NCI-H2029 treated with DMSO at 0.1 percent for 48 hours (cell line): ENCODE measurements around the gene PPM1J.

Source experiments
- DNase-seq: peaks from one replicate; lab custom pipeline; 2025; lab: John Stamatoyannopoulos, UW

PPM1J gene

DNA sequence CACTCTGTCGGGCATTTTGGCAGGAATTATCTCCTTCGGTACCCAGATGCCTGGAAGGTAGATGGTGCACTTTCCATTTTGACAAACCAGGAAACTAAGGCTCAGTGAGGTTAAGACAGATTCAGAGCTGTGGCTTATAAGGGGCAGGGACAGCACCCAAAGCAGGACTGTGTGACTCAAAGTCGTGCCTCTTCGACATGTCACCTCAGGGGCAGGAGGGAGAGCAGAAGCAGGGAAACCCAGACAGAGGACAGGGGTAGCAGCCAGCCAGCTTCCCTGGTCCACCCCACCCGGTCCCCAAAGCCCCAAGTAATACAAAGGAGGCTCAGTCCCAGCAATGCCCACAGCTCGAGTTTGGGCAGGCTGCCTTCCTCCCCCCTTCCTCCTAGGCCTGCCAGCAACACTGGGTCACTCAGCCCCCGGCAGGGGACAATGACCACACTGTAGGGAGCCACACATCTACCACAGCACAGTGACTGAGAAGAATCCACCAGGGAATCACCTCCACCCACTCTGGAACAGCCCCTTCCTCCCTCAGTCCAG, 10.7 kb downstream of the PPM1J start:
- no peak for DNase-seq

DNA sequence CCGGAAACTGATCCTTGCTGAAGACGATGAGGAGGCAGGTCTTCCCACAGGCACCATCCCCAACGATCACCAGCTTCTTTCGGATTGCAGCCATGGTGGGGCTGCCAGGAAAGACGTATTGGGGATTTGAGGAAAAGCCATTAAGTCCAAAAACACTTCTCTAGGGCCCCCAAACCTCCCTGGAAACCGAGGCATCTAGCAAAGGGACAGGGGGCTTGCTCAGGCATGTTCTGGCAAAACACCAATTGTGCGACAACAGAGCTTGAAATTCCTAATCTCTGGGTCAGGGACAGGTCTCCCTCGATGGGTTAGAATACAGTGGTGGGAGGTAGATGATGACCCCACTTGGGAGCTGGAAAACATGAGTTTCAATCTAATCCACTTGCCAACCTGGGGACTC, 11.4 kb downstream of the PPM1J start:
- no peak for DNase-seq

DNA sequence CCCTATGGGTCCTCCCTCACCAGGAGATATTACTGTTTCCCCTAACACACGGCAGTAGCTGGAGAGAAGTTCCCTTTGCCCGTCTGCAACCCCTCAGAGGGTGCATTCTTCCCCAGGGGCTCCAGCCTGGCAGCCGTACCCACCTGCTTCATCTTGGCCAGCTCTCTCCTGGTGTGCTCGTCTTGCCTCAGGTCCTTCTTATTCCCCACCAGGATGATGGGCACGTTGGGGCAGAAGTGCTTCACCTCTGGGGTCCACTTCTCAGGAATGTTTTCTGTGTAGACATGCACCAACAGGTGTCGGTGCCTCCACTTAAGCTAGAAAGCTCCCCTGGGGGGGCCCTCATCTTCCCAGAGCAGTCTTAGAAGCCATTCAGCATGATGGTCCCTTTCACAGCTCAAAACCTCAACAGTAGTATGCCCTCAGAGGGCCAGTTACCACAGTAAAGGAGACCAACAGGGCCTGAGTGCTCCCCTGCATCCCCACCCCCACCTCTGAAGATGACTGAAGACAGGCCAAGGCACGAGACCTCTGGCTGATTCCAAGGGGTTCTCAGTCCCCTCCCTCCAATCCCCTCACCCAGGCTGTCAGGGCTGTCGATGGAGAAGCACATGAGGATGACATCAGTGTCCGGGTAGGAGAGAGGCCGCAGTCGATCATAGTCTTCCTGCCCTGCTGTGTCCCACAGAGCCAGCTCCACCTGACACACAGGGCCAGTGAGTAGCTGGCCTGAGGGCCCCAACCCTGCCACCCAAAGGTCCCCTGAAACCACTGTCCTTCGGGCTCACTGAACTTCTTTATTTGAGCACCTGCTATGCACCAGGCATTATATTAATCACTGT, 12.5 kb downstream of the PPM1J start:
- DNase-seq, result no peak

DNA sequence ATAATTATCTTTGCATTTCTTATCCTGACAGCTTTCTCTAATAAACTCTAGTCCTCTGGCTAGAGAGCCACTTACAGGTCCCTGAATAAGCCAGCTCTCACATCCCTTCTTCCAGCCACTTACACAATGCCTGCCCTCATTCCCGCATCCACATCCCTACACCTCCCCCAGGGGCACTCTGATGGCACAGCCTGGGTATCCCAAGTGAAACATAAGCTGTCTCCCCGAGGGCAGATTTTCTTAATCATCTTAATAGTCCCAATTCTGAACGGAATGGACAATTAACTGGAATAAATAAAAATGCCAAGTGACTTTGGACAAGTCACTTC, 13.1 kb downstream of the PPM1J start:
- no peak for DNase-seq

DNA sequence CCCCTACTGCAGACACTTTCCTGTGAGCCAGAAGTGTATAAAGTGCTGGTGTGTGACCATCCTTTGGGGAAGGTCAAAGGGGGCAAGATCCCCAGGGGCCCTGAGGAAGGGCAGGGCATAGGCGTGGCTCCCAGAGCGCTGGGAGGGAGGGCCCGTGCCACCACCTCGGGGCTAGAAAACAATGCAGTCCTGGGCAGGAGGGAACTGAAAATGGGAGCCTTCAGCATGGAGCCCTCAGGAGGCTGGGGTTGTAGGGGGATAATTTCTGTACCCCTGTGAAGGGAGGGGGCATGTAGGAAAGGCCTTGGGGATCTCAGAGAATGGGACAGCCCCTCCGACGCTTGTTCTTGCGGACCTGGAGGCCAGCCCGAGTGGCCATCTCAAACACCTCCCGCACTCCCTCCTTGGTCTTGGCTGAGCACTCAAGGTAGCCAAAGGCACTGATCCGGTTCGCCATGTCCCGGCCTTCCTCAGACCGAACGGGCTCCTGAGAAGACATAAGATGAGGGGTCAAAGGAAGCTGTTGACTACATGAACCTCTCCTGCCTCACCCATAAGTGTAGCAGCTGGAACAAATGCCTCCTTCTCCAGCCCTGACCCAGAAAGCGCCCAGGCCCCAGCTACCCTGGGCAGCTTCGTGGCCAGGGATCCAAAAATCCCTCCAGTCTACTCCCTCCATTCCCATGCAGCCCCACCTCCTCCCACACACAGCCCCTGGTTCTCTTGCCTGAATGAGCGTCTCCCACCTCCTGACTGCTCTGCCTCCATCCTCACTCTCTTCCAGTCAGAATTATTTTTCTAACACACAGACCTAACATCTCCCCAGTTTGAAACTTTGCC, 13.7 kb downstream of the PPM1J start:
- DNase-seq, result no peak

DNA sequence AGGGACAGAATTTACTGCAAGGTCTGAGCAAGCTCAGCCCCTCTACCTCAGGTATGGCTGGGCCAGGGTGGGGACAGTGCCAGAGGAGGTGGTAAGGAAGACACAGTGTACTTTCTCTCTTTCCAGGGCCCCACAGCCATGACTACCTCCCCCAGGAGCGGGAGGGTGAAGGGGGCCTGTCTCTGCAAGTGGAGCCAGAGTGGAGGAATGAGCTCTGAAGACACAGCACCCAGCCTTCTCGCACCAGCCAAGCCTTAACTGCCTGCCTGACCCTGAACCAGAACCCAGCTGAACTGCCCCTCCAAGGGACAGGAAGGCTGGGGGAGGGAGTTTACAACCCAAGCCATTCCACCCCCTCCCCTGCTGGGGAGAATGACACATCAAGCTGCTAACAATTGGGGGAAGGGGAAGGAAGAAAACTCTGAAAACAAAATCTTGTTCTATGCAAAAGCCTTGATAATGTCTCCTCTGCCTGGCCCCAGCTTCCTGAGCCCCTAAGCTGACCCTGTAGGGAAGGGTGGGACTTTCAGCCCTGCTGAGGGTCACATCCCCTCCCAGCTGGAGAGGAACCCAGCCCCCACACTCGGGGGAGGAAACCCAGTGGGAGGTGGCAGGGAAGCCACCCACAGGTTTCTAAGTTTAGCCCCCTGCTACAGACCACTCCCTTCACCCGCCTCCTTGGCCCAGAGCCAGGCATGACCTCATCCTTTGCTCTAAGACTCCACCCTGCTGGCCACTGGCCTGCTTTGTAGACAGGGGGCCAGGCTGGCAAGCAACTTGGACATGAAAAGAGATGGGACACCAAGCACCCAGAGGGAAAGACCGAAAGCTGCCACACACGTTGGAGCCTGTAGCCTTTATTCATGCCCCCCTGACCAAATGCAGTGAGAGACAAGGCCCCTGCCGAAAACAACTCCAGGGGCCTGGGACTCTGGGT, 14.6 kb downstream of the PPM1J start:
- peak; percentile 38 for DNase-seq

DNA sequence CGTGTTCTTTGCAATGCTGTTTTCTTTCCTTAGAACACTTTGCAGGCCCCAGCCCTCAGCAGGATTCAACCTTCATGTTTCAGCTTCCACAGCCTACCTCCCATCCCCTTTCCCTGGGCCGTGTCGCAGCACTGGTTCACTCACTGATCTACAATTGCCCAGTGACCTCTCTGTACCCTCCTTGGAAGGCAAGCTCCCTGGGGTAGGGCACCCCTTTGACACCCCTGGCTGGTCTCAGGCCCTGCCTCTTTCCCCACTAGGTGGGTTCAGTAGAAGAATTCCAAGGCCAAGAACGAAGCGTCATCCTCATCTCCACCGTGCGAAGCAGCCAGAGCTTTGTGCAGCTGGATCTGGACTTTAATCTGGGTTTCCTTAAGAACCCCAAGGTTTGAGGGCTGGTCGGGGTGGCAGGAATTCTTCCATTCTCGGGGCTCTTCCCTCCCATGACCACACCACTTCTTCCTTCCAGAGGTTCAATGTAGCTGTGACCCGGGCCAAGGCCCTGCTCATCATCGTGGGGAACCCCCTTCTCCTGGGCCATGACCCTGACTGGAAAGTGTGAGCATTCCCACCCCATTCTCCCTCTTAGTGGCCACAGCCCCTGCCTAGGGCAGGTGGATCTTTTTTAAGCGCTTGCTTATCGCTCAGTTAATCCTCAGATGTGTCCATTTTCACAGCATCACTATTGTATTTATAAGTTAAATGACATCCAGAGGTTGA, 15.5 kb downstream of the PPM1J start:
- DNase-seq, result no peak

DNA sequence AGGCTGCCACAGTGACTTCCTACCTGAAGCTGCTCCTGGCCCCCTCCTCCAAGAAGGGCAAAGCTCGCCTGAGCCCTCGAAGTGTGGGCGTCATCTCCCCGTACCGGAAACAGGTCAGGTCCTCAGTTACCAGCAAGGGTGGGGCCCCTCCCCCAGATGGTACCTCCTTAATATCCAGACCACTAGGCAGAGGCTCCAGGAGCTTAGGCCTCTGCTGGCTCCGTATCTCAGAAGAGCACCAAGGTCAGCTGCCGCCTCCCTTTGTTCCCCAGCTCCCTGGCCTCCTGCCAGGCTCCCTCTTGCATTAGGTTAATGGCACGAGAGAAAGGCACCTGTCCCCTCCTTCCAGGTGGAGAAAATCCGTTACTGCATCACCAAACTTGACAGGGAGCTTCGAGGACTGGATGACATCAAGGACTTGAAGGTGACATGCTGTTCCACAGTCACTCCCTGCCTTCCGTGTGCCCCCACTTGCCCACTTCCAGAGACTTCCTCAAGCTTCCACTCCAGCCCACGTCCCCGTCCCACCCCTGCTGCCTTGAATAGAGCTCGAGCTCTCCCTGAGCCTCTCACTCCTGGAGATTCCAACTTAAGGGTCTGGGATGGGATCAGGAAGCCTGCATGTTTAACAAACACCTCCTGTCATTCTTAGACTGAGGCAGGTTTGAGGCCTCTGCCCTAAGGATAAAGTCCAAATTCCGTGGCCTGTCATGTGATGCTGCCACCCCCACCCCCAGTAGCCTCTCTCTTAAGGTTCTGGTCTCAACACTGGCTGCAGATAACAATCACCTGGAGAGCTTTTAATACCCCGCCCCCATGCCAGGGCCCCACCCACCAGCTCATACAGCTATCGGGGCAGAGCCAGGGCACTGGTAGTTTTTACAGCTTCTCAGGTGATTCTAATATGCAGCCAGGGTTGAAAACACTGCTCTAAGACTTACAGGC, 16.5 kb downstream of the PPM1J start:
- DNase-seq, result peak; percentile 53

DNA sequence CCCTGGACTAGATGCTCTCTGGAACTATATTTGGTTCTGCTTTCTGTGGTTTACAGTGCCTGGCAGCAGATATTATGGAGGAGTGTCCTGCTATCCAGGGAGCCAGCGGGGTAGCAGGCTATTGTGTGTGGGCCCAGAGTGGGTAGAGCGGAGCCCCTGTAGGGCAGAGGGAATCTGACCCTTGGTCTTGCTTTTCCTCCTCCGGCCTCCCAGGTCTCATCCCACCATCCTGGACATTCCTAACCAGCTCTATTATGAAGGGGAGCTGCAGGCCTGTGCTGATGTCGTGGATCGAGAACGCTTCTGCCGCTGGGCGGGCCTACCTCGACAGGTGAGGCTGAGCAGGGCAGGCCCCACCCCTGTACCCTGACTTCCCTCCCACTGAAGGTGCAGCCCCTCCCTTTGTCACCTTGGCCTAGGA, 17.3 kb downstream of the PPM1J start:
- DNase-seq, result no peak

DNA sequence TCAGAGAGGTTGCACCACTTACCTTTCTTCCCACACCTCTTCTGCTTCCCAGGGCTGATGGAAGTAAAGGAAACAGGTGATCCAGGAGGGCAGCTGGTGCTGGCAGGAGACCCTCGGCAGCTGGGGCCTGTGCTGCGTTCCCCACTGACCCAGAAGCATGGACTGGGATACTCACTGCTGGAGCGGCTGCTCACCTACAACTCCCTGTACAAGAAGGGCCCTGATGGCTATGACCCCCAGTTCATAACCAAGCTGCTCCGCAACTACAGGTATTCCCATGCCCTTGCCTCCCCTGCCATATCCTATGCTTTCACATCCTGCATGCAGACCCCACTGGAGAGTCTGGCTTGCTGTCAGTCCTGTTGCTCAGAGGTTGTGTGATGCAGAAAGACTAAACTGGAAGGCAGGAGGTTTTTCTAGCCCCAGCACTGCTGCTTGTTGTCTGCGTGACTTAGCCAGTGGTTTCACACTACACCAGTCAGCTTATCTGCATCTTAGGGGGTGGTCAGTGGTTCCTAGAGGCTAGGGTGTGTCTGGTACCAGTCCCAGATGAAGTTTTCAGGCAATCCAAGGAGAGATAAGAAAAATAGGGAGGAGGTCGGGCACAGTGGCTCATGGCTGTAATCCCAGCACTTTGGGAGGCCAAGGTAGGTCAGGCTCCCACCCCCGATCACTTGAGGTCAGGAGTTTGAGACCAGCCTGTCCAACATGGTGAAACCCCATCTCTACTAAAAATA, 18.4 kb downstream of the PPM1J start:
- DNase-seq, result no peak

DNA sequence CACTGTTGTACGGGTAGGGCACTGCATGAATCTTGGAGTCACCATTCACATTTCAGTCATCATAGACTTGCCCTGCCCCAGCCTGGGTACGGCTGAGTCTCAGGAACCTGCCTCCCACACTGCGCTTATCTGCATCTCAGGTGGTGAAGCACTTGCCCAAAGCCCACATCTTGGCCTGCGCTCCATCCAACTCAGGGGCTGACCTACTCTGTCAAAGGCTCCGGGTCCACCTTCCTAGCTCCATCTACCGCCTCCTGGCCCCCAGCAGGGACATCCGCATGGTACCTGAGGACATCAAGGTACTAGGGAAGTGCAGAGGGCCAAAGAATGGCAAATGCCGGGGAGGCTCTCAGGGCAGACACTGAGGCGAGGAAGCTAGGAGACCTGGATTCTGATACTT, 19.9 kb downstream of the PPM1J start:
- no peak for DNase-seq

DNA sequence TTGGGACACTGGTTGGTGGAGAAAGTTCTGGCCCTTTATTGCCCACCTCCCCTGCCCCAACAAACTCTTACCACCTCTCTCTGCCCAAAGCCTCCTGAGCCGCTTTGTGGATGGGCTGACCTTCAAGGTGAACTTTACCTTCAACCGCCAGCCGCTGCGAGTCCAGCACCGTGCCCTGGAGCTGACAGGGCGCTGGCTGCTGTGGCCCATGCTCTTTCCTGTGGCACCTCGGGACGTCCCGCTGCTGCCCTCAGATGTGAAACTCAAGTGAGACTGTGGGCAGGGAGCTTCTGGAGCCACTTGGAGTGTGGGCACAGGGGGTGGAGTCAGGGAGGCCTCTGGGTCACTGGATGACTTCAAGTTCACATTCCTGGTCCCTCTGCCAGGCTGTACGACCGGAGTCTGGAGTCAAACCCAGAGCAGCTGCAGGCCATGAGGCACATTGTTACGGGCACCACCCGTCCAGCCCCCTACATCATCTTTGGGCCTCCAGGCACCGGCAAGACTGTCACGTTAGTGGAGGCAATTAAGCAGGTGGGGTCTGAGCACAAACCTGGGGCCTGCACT, 20.7 kb downstream of the PPM1J start:
- DNase-seq, result no peak

DNA sequence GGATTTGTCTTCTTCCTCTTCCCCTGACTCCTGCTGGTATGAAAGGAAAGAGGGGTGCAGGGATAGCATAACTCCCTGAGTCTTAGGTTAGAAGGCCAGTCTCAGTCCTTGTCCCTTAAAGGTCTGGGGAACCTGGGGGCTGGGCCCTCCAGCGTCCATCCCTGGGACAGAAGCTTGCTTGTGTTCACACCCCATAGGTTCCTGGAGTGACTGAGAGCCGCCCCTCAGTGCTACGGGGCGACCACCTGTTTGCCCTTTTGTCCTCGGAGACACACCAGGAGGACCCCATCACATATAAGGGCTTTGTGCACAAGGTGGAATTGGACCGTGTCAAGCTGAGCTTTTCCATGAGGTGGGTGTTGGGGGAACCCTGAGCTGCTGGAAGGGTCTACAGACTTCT, 21.3 kb downstream of the PPM1J start:
- DNase-seq, result no peak

DNA sequence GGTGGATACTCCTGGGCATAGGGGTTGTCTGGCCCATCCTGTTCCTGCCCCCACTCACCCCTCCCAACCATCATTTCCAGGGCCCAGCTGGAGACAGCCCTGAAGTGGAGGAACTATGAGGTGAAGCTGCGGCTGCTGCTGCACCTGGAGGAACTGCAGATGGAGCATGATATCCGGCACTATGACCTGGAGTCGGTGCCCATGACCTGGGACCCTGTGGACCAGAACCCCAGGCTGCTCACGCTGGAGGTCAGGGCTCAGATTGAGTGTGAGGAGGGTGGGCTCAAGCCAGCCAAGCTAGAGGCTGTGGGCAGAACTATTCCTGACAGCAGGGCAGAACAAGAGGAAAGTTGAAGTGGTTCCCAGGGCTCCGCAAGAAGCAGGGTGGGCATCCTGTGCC, 22.5 kb downstream of the PPM1J start:
- no peak for DNase-seq

DNA sequence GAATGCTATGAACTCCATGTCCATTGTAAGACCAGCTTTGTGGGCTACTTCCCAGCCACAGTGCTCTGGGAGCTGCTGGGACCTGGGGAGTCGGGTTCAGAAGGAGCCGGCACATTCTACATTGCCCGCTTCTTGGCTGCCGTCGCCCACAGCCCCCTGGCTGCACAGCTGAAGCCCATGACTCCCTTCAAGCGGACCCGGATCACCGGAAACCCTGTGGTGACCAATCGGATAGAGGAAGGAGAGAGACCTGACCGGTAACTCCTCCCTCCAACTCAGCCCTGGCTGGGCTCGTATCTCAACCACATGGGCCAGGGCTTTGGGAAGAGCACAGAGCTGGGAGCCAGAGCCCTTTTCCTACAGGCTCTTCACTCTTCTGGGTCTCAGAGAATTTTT, 25.3 kb downstream of the PPM1J start:
- no peak for DNase-seq

DNA sequence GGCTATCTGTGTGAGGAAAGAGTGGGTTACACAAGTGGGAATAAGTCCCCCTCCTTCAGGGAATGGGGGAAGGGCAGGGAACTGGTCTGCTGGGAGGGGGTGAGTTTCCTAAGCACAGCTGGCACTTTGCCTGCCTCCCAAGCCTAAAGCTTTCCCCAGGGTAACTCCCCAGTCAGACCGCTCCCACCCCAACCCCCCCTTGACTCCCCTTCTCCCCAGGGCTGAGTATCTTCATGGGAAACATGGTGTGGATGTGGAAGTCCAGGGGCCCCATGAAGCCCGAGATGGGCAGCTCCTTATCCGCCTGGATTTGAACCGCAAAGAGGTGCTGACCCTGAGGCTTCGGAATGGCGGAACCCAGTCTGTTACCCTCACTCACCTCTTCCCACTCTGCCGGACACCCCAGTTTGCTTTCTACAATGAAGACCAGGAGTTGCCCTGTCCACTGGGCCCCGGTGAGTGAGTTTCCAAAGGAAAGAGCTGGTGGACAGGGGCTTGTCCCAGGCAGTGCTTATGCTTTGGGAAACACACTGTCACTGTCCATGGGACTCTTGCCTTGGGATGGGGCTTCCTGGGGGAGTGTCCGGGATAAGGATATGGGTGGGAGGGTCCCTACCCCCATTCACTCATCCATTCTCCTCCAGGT, 25.8 kb downstream of the PPM1J start:
- no peak for DNase-seq

DNA sequence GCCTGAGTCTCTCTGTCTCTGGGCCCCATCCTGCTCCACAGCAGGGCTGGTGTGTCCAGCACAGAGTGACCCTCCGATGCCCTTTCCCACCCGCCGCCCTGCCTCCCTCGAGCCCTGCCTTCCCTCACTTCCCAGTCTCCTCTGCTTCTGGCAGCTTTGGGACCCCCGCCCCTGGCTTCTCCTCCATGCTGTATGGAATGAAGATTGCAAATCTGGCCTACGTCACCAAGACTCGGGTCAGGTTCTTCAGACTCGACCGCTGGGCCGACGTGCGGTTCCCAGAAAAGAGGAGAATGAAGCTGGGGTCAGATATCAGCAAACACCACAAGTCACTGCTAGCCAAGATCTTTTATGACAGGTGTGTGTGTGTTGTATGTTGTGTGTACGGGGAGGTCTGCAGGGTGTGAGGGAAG, 26.3 kb downstream of the PPM1J start:
- DNase-seq, result peak; percentile 47

DNA sequence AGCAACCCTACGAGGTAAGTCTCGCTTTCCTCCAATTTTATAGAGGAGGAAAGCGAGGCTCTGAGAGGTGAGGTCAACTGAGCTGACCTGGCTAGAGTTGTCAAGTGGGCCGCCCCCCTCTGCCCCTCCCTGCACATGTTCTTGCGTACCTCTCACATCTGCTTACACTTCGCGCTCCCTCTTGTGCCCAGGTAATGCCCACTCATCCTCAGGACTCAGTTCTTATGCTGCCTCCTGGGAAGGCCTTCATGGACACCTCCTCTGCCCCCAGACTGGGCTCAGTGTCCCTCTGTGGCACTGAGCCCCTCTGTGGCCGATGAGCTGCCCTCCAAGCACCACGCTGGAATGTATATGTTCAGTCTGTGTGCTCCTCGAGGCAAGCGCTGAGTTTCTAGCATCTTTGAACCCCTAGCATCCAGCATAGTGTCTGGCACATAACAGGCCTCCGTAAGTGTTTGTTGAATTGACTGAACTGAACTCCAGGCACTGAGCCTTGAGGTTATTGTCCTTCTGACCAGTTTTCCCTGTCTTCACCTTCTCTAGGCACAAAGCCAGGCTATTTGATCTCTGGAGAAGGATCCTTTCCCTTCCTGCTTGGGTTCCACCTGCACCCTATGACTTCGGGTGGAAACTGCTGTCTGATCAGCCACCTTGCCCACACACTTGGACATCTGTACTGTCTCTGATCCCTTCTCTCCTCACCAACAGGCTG, 27.2 kb downstream of the PPM1J start:
- DNase-seq, result peak; percentile 9
